ENCODE measurements around the gene TGOLN2.

TGOLN2 gene

GRCh38 chr2:85307527-85307897 is 20.3 kb downstream of the TGOLN2 start:
- DNase-seq: no peak

- no peak for DNase-seq
Observed at GRCh38 chr2:85303780-85304531, 23.8 kb downstream of the TGOLN2 start.

GRCh38 chr2:85302121-85302520 is 25.7 kb downstream of the TGOLN2 start:
- no peak for DNase-seq

- DNase-seq: no peak
Observed at GRCh38 chr2:85291425-85292023, 36.3 kb downstream of the TGOLN2 start.

GRCh38 chr2:85288244-85288725 is 39.5 kb downstream of the TGOLN2 start:
- DNase-seq: no peak

- no peak for DNase-seq
Observed at GRCh38 chr2:85287721-85288120, 40.1 kb downstream of the TGOLN2 start.

GRCh38 chr2:85286918-85287317 is 40.9 kb downstream of the TGOLN2 start:
- DNase-seq: no peak

- DNase-seq: no peak
Observed at GRCh38 chr2:85283641-85284040, 44.1 kb downstream of the TGOLN2 start.

GRCh38 chr2:85282914-85283313 is 44.9 kb downstream of the TGOLN2 start:
- DNase-seq: no peak

GRCh38 chr2:85281553-85281952 is 46.2 kb downstream of the TGOLN2 start:
- DNase-seq: no peak

GRCh38 chr2:85278361-85278760 is 49.4 kb downstream of the TGOLN2 start:
- no peak for DNase-seq

- no peak for DNase-seq
Observed at GRCh38 chr2:85277416-85278158, 50.2 kb downstream of the TGOLN2 start.

GRCh38 chr2:85276571-85277118 is 51.1 kb downstream of the TGOLN2 start:
- no peak for DNase-seq

GRCh38 chr2:85275984-85276540 is 51.7 kb downstream of the TGOLN2 start:
- no peak for DNase-seq

GRCh38 chr2:85273738-85274731 is 53.8 kb downstream of the TGOLN2 start:
- DNase-seq: no peak

GRCh38 chr2:85272357-85272756 is 55.4 kb downstream of the TGOLN2 start:
- no peak for DNase-seq

GRCh38 chr2:85269959-85270358 is 57.8 kb downstream of the TGOLN2 start:
- no peak for DNase-seq
